ENCODE results near the gene WDFY4.

The WDFY4 gene

GRCh38 chr10:48745662-48746245 lies 61.1 kb downstream of the WDFY4 start:
- no peak for DNase-seq (ENCODE audit: low read depth in 1 of 2, low spot score in 1 of 2)

DNA sequence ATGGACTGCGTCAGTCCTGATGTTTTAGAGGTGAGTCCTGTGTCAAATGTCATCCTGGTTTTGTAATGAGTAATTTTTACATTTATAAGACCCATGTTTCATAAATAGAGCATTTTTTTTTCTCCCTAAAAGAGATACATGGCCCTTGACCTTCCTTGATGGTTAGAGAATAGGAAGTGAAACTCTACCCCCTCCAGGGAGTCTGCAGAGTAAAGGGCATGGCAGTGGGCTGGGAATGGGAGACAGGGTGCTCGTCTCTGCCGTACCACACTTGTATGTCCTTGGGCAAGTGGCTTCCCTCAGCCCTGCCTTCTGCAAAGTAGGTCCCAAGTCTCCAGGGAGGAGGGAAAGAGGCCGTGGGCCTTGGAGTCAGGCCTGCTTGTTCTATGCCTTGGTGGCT lies 63.9 kb downstream of the WDFY4 start:
- DNase-seq (ENCODE audit: low read depth in 1 of 2, low spot score in 1 of 2): no peak

- no peak for DNase-seq (ENCODE audit: low read depth in 1 of 2, low spot score in 1 of 2)
These were observed 64.6 kb downstream of the WDFY4 start for GRCh38 chr10:48749254-48749787.

DNA sequence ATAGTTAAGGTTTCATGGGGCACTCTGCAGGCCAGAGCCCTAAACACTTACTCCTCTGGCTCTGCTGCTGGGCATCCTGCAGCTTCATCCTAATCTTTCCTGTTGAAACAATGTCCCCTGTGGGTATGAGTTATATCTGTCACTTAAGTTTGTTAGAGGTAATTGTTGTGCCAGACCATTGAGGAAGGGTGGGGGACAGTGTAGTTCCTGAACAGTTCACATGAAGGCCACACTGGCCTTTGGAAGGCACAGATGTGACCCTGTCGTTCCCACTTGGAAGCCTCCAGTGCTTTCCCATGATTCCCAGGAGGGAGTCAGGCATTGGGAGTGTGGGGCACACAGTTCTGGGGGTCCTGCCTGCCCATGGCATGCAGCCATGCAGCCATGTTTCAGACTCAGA lies 65.3 kb downstream of the WDFY4 start:
- no peak for DNase-seq (ENCODE audit: low read depth in 1 of 2, low spot score in 1 of 2)

DNA sequence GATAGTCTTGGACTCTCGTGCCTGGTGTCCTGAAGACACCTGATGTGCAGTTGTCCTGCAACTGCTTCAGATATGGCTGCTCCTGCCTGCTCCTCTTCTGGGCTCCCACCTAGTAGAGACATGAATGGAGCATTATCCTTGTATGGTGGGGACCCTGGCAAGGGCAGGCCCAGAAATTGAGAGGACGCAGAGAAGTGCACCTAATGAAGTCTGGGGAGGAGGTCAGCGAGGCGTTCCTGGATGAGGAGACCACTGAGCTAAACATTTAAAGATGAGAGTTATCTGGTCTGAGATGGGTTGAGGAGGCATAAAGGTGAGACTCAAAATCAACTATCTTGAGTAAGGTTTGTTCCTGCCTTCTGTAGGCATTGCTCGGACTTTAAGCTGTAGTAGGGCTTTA lies 66.3 kb downstream of the WDFY4 start:
- no peak for DNase-seq (ENCODE audit: low read depth in 1 of 2, low spot score in 1 of 2)

DNA sequence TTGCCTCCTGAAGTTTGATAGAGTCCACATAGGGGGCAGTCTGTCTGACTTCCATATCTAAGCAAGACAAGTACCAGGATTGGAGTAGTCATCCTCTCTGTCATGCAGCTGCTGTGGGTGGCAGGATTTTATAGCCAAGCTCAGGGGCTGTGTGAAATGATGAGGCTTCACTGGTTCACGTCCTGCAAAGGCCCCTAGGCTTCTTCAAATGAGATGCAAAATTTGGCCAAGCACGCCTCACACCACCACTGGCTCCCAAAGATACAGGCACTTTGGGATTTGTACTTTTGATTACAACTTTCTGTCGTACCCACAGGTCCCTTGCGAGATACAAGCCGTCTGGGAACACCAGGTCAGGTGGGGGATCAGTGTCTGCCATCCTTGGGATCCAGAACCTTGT lies 67.1 kb downstream of the WDFY4 start:
- DNase-seq (ENCODE audit: low read depth in 1 of 2, low spot score in 1 of 2): no peak

- no peak for DNase-seq (ENCODE audit: low read depth in 1 of 2, low spot score in 1 of 2)
These were observed 73.7 kb downstream of the WDFY4 start for GRCh38 chr10:48758411-48758810.

- DNase-seq (ENCODE audit: low read depth in 1 of 2, low spot score in 1 of 2): no peak
These were observed 74.6 kb downstream of the WDFY4 start for GRCh38 chr10:48759113-48759901.

GRCh38 chr10:48760983-48761382 lies 76.3 kb downstream of the WDFY4 start:
- DNase-seq (ENCODE audit: low read depth in 1 of 2, low spot score in 1 of 2): no peak

- no peak for DNase-seq (ENCODE audit: low read depth in 1 of 2, low spot score in 1 of 2)
These were observed 77.7 kb downstream of the WDFY4 start for GRCh38 chr10:48762064-48763042.

- DNase-seq (ENCODE audit: low read depth in 1 of 2, low spot score in 1 of 2): no peak
These were observed 78.8 kb downstream of the WDFY4 start for GRCh38 chr10:48763403-48763965.

- no peak for DNase-seq (ENCODE audit: low read depth in 1 of 2, low spot score in 1 of 2)
These were observed 79.8 kb downstream of the WDFY4 start for GRCh38 chr10:48764486-48764885.

GRCh38 chr10:48765039-48765438 lies 80.4 kb downstream of the WDFY4 start:
- no peak for DNase-seq (ENCODE audit: low read depth in 1 of 2, low spot score in 1 of 2)

- no peak for DNase-seq (ENCODE audit: low read depth in 1 of 2, low spot score in 1 of 2)
These were observed 80.9 kb downstream of the WDFY4 start for GRCh38 chr10:48765527-48765926.

GRCh38 chr10:48767373-48768143 lies 82.9 kb downstream of the WDFY4 start:
- DNase-seq (ENCODE audit: low read depth in 1 of 2, low spot score in 1 of 2): no peak

GRCh38 chr10:48768144-48768766 lies 83.6 kb downstream of the WDFY4 start:
- no peak for DNase-seq (ENCODE audit: low read depth in 1 of 2, low spot score in 1 of 2)

DNA sequence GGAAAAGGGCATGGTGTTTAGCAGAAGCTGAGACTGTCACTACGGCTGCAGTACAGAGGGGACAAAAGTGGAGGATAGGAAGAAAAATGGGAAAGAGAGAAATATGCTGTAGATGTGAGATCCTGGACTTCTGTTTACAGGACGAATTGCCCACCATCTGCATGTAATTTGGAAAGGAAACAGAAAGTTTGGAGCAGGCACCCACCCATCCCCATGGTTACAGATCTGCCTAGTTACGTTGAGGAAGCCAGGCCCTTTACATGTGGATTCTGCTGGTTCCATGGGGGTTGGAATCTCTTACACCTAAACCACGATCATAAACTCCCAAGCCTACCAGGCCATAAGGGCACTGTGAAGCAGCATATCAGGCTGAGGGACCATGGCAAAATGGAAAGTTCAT lies 84.3 kb downstream of the WDFY4 start:
- no peak for DNase-seq (ENCODE audit: low read depth in 1 of 2, low spot score in 1 of 2)

- no peak for DNase-seq (ENCODE audit: low read depth in 1 of 2, low spot score in 1 of 2)
These were observed 85.2 kb downstream of the WDFY4 start for GRCh38 chr10:48769706-48770435.

GRCh38 chr10:48770561-48771089 lies 86.0 kb downstream of the WDFY4 start:
- no peak for DNase-seq (ENCODE audit: low read depth in 1 of 2, low spot score in 1 of 2)

Data from activated CD4-positive, alpha-beta T cell treated with anti-CD3 and anti-CD28 coated beads, Interleukin-2, amount 50 U/mL, for 24 hours (primary cell).